IgD-negative memory B cell (primary cell): Measurements from ENCODE around the gene FANCC. TPM values are rescaled to one million over a fixed set of nuclear protein-coding genes. Genes with fewer than 3 reads are reported as not detected.

Experiments
- H3K27ac Mint-ChIP-seq, 3 donors: one replicate each; pipeline ENCODE4 v1.8.0; 2020 to 2022; ENCODE audit warnings: mild to moderate bottlenecking in 3 of 3, mixed read lengths in 3 of 3, moderate library complexity in 1 of 3
- H3K27me3 Mint-ChIP-seq: one replicate; pipeline ENCODE4 v1.8.0; 2021; ENCODE audit warnings: mixed read lengths
- H3K36me3 Mint-ChIP-seq: one replicate; pipeline ENCODE4 v1.8.0; 2020; ENCODE audit warnings: mild to moderate bottlenecking, mixed read lengths
- H3K4me1 Mint-ChIP-seq, 3 donors: one replicate each; pipeline ENCODE4 v1.8.0; 2020 to 2022; ENCODE audit warnings: mixed read lengths in 3 of 3, mild to moderate bottlenecking in 1 of 3
- H3K4me3 Mint-ChIP-seq, 4 donors: one replicate each; pipeline ENCODE4 v1.8.0; 2020 to 2022; ENCODE audit warnings: mild to moderate bottlenecking in 4 of 4, mixed read lengths in 4 of 4, moderate library complexity in 3 of 4
- H3K9me3 Mint-ChIP-seq, 3 donors: one replicate each; pipeline ENCODE4 v1.8.0; 2020 to 2021; ENCODE audit warnings: mixed read lengths in 3 of 3, mild to moderate bottlenecking in 1 of 3
- polyA plus RNA-seq: library from polyadenylated mRNA; unstranded; fragments of 300-500 nt; fragmentation: Illumina TruSeq; gene quantifications from one replicate; pipeline ENCODE4 v1.2.3, GENCODE V29; 2021

FANCC gene
- polyA plus RNA-seq, 1 donor from 2014 or later, result 1.5 TPM

DNA sequence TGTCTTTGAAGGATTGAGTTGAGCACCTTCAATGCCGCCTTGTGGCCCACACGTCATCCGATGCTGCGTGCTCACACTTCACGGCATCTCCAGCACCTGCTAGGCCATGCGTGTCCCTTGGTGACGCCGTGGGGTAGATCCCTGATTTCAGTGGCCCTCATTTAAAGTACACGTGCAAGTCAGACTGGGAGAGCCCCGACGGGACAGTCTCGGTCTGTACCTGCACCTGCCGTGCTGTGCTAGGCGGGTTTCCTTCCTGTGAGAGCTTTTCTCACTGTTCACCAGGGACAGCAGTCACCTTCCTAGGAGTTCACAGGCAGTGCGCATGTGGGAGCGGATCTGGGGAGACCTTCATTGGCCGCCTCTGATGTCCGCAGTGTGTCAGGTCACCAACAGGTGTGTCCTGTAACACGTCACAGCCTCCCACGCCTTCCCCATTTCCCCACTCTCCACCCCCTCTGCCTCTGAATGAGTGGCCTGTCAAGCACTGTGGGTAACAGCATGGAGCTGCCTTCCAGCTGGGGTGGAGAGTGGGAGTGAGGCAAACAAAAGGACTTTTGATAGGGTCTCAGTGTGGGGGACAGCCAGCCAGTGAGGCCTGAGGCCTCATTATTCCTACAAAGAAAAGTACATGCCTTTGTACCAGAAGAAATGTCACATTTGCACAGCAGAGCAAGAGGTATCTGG, 236.4 kb downstream of the FANCC start:
- Mint-ChIP-seq H3K36me3 (no peaks in the 10 kb centered on the region), H3K4me1 (no peaks in the 10 kb centered on the region), H3K9me3 (no peaks in the 10 kb centered on the region), H3K4me3 (peak overlapping the region in 1 of 4 donors; percentile 8), H3K27me3 (no peaks in the 10 kb centered on the region), H3K27ac (no peak overlapping the region)

DNA sequence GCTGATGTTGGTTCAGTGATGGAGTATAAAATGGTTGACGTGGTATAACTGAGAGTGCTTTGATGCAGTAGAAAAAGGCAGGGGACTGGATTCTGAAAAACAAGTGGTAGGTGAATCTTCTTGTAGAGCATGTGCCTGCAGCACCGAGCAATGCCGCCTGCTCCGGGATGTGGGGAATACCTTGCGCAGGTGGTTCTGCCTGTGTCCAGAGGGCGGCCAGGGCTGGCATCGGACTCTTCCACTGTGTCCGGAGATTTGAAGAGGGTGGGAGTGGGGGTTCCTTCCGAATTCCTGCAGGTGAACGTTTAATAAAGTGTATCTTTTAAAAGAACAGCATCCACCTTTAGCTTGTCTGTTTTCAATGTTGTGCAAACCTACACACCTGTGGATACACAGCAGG, 238.0 kb downstream of the FANCC start:
- Mint-ChIP-seq H3K27me3 (no peaks in the 10 kb centered on the region), H3K9me3 (no peaks in the 10 kb centered on the region), H3K4me3 (no peak overlapping the region), H3K27ac (peak overlapping the region in 2 of 3 donors; percentile 3 to 53), H3K36me3 (no peaks in the 10 kb centered on the region), H3K4me1 (no peaks in the 10 kb centered on the region)

DNA sequence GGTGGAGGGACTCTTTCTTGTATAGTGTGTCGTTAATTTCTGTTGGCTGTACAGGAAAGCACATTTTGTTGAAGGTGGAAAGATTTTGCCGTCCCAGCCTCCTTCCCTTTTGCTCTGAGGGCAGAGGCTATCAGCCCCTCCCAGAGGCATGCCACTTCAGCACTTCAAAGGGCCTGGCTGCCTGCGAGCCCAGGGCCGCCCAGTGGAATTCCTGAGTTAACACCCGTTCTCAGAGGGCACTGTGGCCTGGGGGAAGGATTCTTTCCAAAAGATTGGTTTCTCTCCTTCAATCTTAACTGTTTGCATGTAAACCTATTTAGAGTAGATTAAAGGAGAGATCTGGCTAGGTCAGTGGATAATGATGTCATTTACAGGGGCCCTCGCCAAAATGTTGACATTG, 238.6 kb downstream of the FANCC start:
- Mint-ChIP-seq H3K9me3 (no peaks in the 10 kb centered on the region), H3K36me3 (no peaks in the 10 kb centered on the region), H3K27me3 (no peaks in the 10 kb centered on the region), H3K4me1 (no peaks in the 10 kb centered on the region), H3K4me3 (no peak overlapping the region), H3K27ac (no peak overlapping the region)

DNA sequence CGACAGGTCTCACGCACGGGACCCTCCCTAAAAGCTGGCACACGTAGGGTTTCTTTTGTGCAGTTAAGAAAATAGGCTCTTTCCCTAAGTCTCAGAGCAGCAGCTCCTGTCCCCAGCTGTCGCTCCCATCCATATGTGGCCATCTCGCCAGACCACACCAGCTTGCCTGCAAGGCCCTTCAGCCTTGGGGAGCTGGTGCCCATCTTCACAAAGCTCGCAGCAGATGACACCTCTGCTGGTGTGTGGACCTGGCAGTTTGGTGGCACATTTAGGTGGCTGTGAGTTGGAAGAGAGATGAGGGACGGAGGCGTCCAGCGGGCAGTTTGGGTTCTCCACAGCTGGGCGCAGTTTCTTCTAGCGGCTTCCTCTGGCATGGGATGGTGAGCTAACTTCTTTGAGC, 239.0 kb downstream of the FANCC start:
- no peaks in the 10 kb centered on the region for H3K4me1 Mint-ChIP-seq
- H3K27ac Mint-ChIP-seq, result no peak overlapping the region

DNA sequence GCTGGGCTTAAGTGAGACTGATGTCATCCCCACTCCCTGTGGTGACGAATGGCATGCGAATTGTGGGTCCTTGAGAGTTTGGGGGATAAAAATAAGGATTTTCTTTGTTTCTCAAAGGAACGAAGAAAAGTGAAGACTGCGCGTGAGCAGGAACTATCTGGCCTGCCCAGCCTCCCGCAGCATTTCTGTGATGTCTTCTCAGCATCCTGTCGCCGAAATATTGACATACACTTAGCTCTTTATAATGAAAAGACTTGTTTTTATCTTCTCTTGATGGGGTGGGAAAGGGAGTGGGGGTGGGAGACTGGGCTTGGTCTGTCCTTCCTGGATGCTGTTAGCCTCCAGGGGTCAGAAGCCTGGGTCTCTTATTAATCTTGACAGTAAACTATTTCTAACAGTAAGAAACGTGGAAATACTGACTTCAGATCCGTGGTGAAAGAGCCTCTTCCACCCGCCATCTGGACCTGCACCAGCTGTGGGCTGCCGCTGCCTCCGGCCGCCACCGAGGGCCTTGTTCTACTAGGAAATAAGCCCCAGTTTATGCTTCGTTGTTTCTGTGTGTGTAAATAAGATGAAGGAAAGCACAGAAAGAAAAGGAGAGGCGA, 239.6 kb downstream of the FANCC start:
- no peaks in the 10 kb centered on the region for H3K27me3 Mint-ChIP-seq
- no peaks in the 10 kb centered on the region for H3K4me1 Mint-ChIP-seq
- no peak overlapping the region for H3K27ac Mint-ChIP-seq
- no peak overlapping the region for H3K4me3 Mint-ChIP-seq
- no peaks in the 10 kb centered on the region for H3K36me3 Mint-ChIP-seq
- H3K9me3 Mint-ChIP-seq, result no peaks in the 10 kb centered on the region

More for the DNA sequence above, 239.0 kb downstream of the FANCC start:
- Mint-ChIP-seq H3K4me3 (no peak overlapping the region), H3K9me3 (no peaks in the 10 kb centered on the region), H3K27me3 (no peaks in the 10 kb centered on the region), H3K36me3 (no peaks in the 10 kb centered on the region)

DNA sequence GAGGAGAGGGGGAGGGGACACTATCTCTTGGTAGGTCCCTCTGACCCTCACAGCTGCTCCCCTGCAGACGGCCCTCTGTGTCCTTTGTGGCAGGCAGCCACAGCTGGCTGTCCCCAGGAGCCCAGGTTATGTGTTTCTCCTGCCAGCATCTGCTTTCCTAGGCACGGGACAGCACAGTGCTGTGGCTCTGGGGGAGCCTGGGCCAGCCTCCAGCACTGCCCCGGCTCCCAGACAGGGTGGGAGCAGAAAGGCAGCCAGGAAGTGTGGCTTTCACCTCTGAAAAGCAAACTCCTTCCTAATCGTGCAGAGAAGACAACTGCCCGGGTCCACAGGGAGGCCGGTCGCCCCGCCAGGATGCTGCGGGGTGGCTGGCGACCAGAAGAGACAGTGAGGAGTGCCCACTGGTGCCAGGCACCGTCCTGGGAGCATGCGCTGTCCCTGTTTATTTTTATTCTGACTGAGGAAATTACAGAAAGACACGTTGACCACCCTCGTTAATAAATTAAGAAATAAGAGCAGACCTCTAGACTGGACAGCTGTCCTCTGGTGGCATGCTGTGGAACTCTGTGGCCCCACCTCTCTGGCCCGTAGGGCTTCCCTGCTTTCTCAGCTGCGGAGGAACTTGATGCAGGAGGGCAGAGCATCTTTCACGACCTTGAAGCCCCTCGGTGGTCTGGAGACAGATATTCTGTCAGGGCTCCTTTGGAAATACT, 240.3 kb downstream of the FANCC start:
- Mint-ChIP-seq H3K27ac (no peak overlapping the region), H3K27me3 (no peaks in the 10 kb centered on the region), H3K36me3 (no peaks in the 10 kb centered on the region), H3K4me3 (no peak overlapping the region), H3K4me1 (no peaks in the 10 kb centered on the region), H3K9me3 (no peaks in the 10 kb centered on the region)

DNA sequence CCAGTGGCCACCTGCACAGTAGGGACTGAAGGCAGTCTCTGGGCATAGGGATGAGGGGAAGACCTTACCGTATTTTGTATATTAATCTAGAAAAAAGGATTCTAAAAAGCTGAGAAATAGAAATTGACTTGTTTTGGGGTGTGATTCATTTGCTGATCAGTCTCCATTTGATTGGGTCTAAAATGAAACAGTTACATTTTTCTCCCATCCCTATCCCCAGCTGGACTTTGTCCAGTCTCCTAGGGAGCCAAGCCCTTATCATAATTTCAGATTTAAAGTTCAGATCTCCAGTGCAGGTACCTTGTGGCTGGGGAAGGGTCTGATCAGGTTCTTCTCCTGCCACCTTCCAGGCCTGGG, 240.8 kb downstream of the FANCC start:
- no peak overlapping the region for H3K27ac Mint-ChIP-seq
- H3K9me3 Mint-ChIP-seq, result no peaks in the 10 kb centered on the region

DNA sequence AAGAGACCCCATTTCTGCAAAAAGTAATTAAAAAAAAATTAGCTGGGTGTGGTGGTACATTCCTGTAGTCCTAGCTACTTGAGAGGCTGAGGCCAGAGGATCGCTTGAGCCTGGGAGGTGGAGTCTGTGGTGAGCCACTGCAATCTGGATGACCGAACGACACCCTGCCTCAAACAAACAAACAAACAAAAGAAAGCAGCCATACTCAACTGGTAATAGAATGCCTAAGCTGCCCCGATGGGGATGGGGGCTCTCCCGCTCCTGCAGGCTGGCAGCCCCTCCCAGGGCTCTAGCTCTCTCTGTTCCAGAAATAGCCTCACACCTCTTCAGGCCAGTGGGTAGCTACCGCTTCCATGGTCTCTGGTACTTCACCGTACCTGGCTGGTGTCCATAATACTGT, 241.8 kb downstream of the FANCC start:
- Mint-ChIP-seq H3K27ac (no peak overlapping the region), H3K27me3 (no peaks in the 10 kb centered on the region), H3K4me1 (no peaks in the 10 kb centered on the region), H3K36me3 (no peaks in the 10 kb centered on the region), H3K9me3 (no peaks in the 10 kb centered on the region), H3K4me3 (no peak overlapping the region)

More for the DNA sequence above, 240.8 kb downstream of the FANCC start:
- Mint-ChIP-seq H3K4me3 (no peak overlapping the region), H3K36me3 (no peaks in the 10 kb centered on the region), H3K27me3 (no peaks in the 10 kb centered on the region), H3K4me1 (no peaks in the 10 kb centered on the region)

DNA sequence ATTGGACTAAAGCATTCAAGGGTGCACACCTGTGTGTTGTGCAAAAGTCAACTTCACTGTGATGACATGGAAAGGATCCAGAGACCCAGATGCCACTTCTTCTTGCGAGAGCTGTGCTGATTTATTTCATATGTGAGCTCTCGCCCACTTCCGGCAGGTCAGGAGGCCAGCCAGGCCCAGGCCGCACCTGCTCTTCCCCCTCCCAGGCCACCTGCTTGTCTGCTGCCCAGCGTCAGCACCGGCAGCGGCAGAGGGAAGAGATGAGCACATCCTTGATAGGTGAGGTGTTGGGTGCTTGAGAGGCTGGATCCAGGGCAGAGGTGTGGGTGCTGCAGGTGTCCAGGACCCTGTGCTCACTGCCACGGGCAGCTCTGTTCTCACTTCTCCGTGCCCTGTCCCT, 242.9 kb downstream of the FANCC start:
- no peaks in the 10 kb centered on the region for H3K36me3 Mint-ChIP-seq
- H3K27me3 Mint-ChIP-seq, result no peaks in the 10 kb centered on the region
- H3K27ac Mint-ChIP-seq, result no peak overlapping the region
- no peaks in the 10 kb centered on the region for H3K9me3 Mint-ChIP-seq
- H3K4me3 Mint-ChIP-seq, result no peak overlapping the region
- no peaks in the 10 kb centered on the region for H3K4me1 Mint-ChIP-seq

DNA sequence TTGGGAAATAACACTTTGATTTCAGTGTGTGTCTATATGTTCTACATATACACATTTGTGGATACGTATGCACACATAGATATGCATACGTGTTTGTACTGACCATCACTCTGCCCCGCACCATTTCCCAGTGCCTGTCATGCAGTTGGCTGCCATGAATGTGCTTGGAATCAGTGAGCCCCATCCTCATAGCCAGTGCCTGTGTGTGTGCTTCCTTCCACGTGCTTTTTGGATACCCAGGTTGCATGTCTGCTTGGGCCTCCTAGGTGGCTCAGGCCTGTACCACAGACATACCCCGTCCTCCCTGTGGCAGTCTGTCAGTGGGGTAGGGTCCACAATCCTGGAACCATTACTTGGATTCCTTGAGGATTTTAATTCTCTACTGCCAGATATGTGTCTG, 243.6 kb downstream of the FANCC start:
- no peaks in the 10 kb centered on the region for H3K4me1 Mint-ChIP-seq

DNA sequence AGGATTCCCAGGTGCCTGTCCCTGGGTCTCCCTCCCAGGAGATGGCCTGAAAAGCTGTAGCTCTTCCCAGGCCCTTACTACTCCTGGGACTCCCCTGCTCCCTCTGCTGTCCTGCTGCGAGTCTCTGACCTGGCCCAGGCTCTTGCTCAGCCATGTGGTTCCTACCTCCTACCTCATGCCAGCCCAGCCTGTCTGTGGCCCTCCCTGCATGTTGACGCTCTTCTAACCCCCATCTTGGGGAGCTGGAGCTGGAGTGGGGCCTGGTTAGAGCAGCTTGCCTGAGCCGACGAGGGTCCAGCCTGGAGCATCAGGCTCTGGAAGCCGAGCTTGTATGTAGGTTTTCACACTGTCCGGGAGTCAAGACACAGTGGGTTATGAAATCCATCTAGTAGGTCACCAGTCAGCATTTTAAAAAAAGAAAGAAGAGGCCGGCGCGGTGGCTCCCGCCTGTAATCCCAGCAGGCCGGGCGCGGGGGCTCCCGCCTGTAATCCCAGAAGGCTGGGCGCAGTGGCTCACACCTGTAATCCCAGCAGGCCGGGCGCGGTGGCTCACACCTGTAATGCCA, 244.4 kb downstream of the FANCC start:
- Mint-ChIP-seq H3K4me3 (no peak overlapping the region), H3K27ac (peak overlapping the region in 1 of 3 donors; percentile 71)

More for the DNA sequence above, 243.6 kb downstream of the FANCC start:
- no peaks in the 10 kb centered on the region for H3K36me3 Mint-ChIP-seq
- no peak overlapping the region for H3K4me3 Mint-ChIP-seq
- no peak overlapping the region for H3K27ac Mint-ChIP-seq
- no peaks in the 10 kb centered on the region for H3K27me3 Mint-ChIP-seq
- H3K9me3 Mint-ChIP-seq, result no peaks in the 10 kb centered on the region

DNA sequence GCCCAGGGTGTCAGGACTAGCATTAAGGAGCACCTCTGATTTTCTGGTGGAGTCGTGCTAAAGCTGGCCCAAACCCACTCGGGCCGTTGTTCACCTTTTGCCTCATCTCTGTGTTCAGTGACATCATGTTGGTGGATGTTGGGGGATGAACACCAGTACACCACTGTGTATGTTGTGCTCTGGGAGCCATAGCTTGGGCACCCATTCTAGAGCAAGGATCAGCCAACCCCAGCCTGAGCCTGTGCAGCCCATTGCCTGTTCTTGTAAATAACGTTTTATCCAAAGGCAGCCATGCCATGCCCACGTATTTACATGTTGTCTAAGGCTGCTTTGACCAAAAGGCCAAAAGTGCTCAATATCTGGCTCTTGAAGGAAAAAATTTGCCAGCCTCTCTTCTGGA, 245.6 kb downstream of the FANCC start:
- no peak overlapping the region for H3K27ac Mint-ChIP-seq
- no peaks in the 10 kb centered on the region for H3K27me3 Mint-ChIP-seq
- no peak overlapping the region for H3K4me3 Mint-ChIP-seq
- no peaks in the 10 kb centered on the region for H3K9me3 Mint-ChIP-seq
- H3K36me3 Mint-ChIP-seq, result no peaks in the 10 kb centered on the region
- H3K4me1 Mint-ChIP-seq, result no peaks in the 10 kb centered on the region

More for the DNA sequence above, 244.4 kb downstream of the FANCC start:
- Mint-ChIP-seq H3K4me1 (no peaks in the 10 kb centered on the region), H3K9me3 (no peaks in the 10 kb centered on the region), H3K27me3 (no peaks in the 10 kb centered on the region), H3K36me3 (no peaks in the 10 kb centered on the region)

DNA sequence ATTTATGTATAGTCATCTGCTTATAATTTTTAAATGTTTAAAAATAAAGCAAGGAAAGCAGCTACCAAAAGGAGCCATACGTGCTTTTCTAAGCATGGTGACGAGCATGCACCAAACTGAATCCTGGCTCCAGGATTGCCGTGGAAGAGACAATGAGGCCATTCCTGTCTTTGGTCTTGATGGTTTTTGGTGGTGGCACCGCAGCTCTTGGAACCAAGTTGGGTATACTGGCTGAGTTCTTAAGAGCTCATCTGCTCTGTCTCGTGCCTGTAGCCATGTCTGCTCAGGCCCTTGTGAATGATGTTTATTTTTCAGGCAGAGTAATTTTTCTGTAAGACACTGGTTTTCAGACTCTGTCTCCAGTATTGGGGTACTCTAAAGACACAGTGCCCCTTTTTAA, 246.1 kb downstream of the FANCC start:
- Mint-ChIP-seq H3K27ac (no peak overlapping the region), H3K27me3 (no peaks in the 10 kb centered on the region), H3K4me1 (no peaks in the 10 kb centered on the region)

DNA sequence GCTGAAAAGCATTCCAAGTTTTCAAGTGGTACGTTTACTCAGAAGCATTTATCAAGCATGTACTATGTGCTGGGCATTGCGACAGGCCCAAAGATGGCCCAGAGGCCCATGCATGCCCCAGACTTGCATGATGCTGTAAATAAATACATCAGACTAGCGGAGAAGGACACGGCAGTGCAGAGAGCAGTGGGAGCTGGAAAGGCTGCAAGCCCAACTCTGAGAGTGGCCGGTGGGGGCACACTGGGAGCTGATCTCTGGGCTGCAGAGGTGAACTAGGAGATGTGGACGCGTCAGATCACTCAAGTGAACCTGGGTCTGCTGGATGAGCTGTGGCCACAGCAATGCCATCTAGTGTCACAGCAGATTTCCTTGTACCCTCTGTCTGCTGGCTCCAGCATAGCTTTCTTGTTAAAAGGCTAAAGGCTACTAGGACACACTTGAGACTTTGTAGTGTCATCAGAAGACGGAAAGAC, 246.9 kb downstream of the FANCC start:
- Mint-ChIP-seq H3K36me3 (no peaks in the 10 kb centered on the region), H3K4me3 (no peak overlapping the region), H3K4me1 (no peaks in the 10 kb centered on the region), H3K9me3 (no peaks in the 10 kb centered on the region), H3K27ac (no peak overlapping the region), H3K27me3 (no peaks in the 10 kb centered on the region)

More for the DNA sequence above, 246.1 kb downstream of the FANCC start:
- Mint-ChIP-seq H3K4me3 (no peak overlapping the region), H3K36me3 (no peaks in the 10 kb centered on the region), H3K9me3 (no peaks in the 10 kb centered on the region)

DNA sequence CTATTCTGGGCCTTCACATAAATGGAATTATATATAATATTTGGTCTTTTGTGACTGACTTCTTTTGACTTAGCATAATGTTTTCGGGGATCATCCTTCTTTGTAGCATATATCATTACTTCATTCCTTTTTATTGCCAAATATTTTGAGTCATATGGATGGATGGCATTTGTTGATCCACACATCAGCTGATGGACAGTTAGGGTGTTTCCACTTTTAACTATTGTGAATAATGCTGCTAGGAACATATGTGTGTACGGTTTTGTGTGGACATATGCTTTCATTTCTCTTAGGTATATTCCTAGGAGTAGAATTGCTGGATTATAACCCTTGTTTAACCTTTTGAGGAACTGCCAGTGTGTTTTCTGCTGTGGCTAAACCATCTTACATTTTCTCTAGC, 249.6 kb downstream of the FANCC start:
- Mint-ChIP-seq H3K27me3 (no peaks in the 10 kb centered on the region), H3K27ac (no peak overlapping the region), H3K4me1 (no peaks in the 10 kb centered on the region), H3K4me3 (no peak overlapping the region), H3K36me3 (no peaks in the 10 kb centered on the region), H3K9me3 (no peaks in the 10 kb centered on the region)
